GM23338 (cell line): Measurements from ENCODE around the gene MAP2K6.

Source experiments
- CTCF ChIP-seq, 2 experiments: fragments of 200-600 bp in 1 of 2; sonication (generic) in 1 of 2; conservative IDR thresholded peaks; 2 replicates each; pipeline versions ENCODE4 v1.5.1 to v1.6.1; 2016 to 2017; ENCODE audit warnings: antibody characterized with exemption in 2 of 2, low read depth in 2 of 2, mild to moderate bottlenecking in 2 of 2, moderate library complexity in 1 of 2
- EZH2 ChIP-seq: fragments of 200-600 bp; sonication (generic); IDR thresholded peaks from one replicate; pipeline ENCODE4 v1.8.0; 2017; ENCODE audit warnings: antibody characterized with exemption, mild to moderate bottlenecking, low read depth; ENCODE audit not compliant: unreplicated experiment
- EZH2phosphoT487 ChIP-seq: fragments of 200-600 bp; sonication (generic); IDR thresholded peaks from one replicate; pipeline ENCODE4 v1.8.1; 2018; ENCODE audit warnings: antibody characterized with exemption; ENCODE audit not compliant: unreplicated experiment
- NANOG ChIP-seq: IDR thresholded peaks from 2 replicates; pipeline ENCODE4 v1.6.1; 2016; ENCODE audit warnings: antibody characterized with exemption, borderline replicate concordance
- POLR2AphosphoS5 ChIP-seq: IDR thresholded peaks from 2 replicates; pipeline ENCODE4 v1.6.1; 2016; ENCODE audit warnings: antibody characterized with exemption, low read depth
- REST ChIP-seq: IDR thresholded peaks from one replicate; pipeline ENCODE4 v1.6.1; 2018; ENCODE audit warnings: antibody characterized with exemption; ENCODE audit not compliant: unreplicated experiment
- ZNF331 ChIP-seq: fragments of 250-450 bp; sonication (Bioruptor Pico); IDR thresholded peaks from 2 replicates; pipeline ENCODE4 v1.5.0; 2020; ENCODE audit warnings: low read depth, mild to moderate bottlenecking, moderate library complexity
- TF ChIP-seq, protein P1 (sequence below): fragments of 250-450 bp; sonication (Bioruptor Pico); IDR thresholded peaks from 2 replicates; pipeline ENCODE4 v1.5.0; 2020; ENCODE audit warnings: mild to moderate bottlenecking, moderate library complexity
- TF ChIP-seq, protein P2 (sequence below): IDR thresholded peaks from 2 replicates; pipeline ENCODE4 v1.6.1; 2016; ENCODE audit warnings: antibody characterized with exemption

DNA sequence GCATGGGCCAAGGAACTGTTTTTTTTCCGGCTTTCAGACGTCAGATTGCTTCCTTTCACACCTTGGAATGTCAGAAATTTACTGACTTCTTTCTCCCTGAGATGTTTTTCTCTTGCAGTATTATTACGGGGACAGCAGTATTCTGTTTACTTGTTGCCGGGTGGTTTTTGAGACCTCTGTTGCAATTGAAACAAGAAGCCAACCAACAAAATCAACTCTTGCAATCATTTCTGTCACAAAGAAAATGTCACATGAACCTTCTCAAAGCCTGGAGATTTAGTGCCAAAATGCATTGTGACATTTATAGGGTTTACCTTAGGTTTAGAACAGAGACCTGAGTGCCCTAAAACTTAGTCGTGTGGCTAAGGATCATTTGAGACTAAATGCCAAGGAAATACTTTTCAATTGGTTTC, 174.3 kb downstream of the MAP2K6 start:
- TF ChIP-seq ZNF331 (CRISPR knock-in tag): no peak
- TF ChIP-seq CTCF (conservative IDR thresholded peaks at IDR 0.05; ENCODE audit: low read depth in 2 of 2): no peak
- TF ChIP-seq POLR2AphosphoS5: no peak
- no peak for TF ChIP-seq EZH2
- TF ChIP-seq REST: no peak
- TF ChIP-seq, protein P1, sequence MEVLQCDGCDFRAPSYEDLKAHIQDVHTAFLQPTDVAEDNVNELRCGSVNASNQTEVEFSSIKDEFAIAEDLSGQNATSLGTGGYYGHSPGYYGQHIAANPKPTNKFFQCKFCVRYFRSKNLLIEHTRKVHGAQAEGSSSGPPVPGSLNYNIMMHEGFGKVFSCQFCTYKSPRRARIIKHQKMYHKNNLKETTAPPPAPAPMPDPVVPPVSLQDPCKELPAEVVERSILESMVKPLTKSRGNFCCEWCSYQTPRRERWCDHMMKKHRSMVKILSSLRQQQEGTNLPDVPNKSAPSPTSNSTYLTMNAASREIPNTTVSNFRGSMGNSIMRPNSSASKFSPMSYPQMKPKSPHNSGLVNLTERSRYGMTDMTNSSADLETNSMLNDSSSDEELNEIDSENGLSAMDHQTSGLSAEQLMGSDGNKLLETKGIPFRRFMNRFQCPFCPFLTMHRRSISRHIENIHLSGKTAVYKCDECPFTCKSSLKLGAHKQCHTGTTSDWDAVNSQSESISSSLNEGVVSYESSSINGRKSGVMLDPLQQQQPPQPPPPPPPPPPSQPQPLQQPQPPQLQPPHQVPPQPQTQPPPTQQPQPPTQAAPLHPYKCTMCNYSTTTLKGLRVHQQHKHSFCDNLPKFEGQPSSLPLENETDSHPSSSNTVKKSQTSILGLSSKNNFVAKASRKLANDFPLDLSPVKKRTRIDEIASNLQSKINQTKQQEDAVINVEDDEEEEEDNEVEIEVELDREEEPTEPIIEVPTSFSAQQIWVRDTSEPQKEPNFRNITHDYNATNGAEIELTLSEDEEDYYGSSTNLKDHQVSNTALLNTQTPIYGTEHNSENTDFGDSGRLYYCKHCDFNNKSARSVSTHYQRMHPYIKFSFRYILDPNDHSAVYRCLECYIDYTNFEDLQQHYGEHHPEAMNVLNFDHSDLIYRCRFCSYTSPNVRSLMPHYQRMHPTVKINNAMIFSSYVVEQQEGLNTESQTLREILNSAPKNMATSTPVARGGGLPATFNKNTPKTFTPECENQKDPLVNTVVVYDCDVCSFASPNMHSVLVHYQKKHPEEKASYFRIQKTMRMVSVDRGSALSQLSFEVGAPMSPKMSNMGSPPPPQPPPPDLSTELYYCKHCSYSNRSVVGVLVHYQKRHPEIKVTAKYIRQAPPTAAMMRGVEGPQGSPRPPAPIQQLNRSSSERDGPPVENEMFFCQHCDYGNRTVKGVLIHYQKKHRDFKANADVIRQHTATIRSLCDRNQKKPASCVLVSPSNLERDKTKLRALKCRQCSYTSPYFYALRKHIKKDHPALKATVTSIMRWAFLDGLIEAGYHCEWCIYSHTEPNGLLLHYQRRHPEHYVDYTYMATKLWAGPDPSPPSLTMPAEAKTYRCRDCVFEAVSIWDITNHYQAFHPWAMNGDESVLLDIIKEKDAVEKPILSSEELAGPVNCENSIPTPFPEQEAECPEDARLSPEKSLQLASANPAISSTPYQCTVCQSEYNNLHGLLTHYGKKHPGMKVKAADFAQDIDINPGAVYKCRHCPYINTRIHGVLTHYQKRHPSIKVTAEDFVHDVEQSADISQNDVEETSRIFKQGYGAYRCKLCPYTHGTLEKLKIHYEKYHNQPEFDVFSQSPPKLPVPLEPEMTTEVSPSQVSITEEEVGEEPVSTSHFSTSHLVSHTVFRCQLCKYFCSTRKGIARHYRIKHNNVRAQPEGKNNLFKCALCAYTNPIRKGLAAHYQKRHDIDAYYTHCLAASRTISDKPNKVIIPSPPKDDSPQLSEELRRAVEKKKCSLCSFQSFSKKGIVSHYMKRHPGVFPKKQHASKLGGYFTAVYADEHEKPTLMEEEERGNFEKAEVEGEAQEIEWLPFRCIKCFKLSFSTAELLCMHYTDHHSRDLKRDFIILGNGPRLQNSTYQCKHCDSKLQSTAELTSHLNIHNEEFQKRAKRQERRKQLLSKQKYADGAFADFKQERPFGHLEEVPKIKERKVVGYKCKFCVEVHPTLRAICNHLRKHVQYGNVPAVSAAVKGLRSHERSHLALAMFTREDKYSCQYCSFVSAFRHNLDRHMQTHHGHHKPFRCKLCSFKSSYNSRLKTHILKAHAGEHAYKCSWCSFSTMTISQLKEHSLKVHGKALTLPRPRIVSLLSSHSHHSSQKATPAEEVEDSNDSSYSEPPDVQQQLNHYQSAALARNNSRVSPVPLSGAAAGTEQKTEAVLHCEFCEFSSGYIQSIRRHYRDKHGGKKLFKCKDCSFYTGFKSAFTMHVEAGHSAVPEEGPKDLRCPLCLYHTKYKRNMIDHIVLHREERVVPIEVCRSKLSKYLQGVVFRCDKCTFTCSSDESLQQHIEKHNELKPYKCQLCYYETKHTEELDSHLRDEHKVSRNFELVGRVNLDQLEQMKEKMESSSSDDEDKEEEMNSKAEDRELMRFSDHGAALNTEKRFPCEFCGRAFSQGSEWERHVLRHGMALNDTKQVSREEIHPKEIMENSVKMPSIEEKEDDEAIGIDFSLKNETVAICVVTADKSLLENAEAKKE (CRISPR knock-in tag): no peak
- no peak for TF ChIP-seq NANOG
- no peak for TF ChIP-seq EZH2phosphoT487
- TF ChIP-seq, protein P2, sequence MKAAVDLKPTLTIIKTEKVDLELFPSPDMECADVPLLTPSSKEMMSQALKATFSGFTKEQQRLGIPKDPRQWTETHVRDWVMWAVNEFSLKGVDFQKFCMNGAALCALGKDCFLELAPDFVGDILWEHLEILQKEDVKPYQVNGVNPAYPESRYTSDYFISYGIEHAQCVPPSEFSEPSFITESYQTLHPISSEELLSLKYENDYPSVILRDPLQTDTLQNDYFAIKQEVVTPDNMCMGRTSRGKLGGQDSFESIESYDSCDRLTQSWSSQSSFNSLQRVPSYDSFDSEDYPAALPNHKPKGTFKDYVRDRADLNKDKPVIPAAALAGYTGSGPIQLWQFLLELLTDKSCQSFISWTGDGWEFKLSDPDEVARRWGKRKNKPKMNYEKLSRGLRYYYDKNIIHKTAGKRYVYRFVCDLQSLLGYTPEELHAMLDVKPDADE: no peak
